K562 (cell line): ENCODE data around the gene RACK1. TPM values are rescaled to one million over a fixed set of nuclear protein-coding genes. Genes with fewer than 3 reads are reported as not detected.

ENCODE experiments used
- ATF3 ChIP-seq, 2 experiments: fragments of 450-650 bp in 1 of 2; sonication (generic) in 1 of 2; formaldehyde crosslinking in 1 of 2; IDR thresholded peaks in 1 of 2; conservative IDR thresholded peaks in 1 of 2; 2 replicates each; pipeline versions ENCODE4 v1.6.1 to v1.8.1; 2016 to 2023; ENCODE audit warnings: mild to moderate bottlenecking in 2 of 2, moderate library complexity in 2 of 2, inconsistent platforms in 1 of 2, missing genetic modification reagents in 1 of 2
- ATF4 ChIP-seq: fragments of 450-650 bp; formaldehyde crosslinking; IDR thresholded peaks from 2 replicates; pipeline ENCODE4 v1.4.0; 2022; ENCODE audit warnings: mild to moderate bottlenecking, moderate library complexity
- BRD9 ChIP-seq: fragments of 450-650 bp; IDR thresholded peaks from 2 replicates; pipeline ENCODE4 v1.6.1; 2018; ENCODE audit warnings: low read depth; ENCODE audit not compliant: partially characterized antibody
- CBX1 ChIP-seq: sonication (generic); IDR thresholded peaks from 2 replicates; pipeline ENCODE4 v1.6.1; 2016; ENCODE audit warnings: antibody characterized with exemption, low read depth, mild to moderate bottlenecking
- CC2D1A ChIP-seq: fragments of 450-650 bp; IDR thresholded peaks from 2 replicates; pipeline ENCODE4 v1.6.1; 2017; ENCODE audit warnings: mild to moderate bottlenecking
- CEBPB ChIP-seq: fragments of 450-650 bp; IDR thresholded peaks from 2 replicates; pipeline ENCODE4 v1.6.1; 2016; ENCODE audit warnings: missing genetic modification characterization, missing compliant biosample characterization
- CTBP1 ChIP-seq: fragments of 450-650 bp; IDR thresholded peaks from 2 replicates; pipeline ENCODE4 v1.6.1; 2016; ENCODE audit warnings: borderline replicate concordance
- EGR1 ChIP-seq: fragments of 450-650 bp; conservative IDR thresholded peaks from 2 replicates; pipeline ENCODE4 v1.6.1; 2017; ENCODE audit warnings: mild to moderate bottlenecking
- EHMT2 ChIP-seq: fragments of 450-650 bp; IDR thresholded peaks from 2 replicates; pipeline ENCODE4 v1.6.1; 2018; ENCODE audit warnings: antibody characterized with exemption
- ETV1 ChIP-seq: fragments of 450-650 bp; conservative IDR thresholded peaks from 2 replicates; pipeline ENCODE4 v1.6.1; 2016; ENCODE audit warnings: missing genetic modification characterization, control low read depth, low read depth, missing compliant biosample characterization
- ETV5 ChIP-seq: sonication (generic); formaldehyde crosslinking; IDR thresholded peaks from 2 replicates; pipeline ENCODE4 v1.4.0; 2020; ENCODE audit warnings: low read depth, mild to moderate bottlenecking, missing genetic modification reagents
- GABPB2 ChIP-seq: fragments of 250-450 bp; sonication (Bioruptor Pico); conservative IDR thresholded peaks from 2 replicates; pipeline ENCODE4 v1.5.1; 2021; ENCODE audit warnings: mild to moderate bottlenecking
- ILK ChIP-seq: fragments of 450-650 bp; IDR thresholded peaks from 2 replicates; pipeline ENCODE4 v1.6.1; 2016; ENCODE audit warnings: missing genetic modification characterization, low read depth, mild to moderate bottlenecking, missing compliant biosample characterization, moderate library complexity, borderline replicate concordance
- JUND ChIP-seq, 2 experiments: IDR thresholded peaks; 2 replicates in 1 of 2; 3 replicates in 1 of 2; pipeline ENCODE4 v1.6.1; 2011; ENCODE audit warnings: borderline replicate concordance in 2 of 2, low read depth in 2 of 2, low read length in 2 of 2, improper control_type of control experiment in 1 of 2, missing biosample characterization in 1 of 2, missing genetic modification characterization in 1 of 2, missing genetic modification reagents in 1 of 2
- KAT8 ChIP-seq: fragments of 450-650 bp; IDR thresholded peaks from 2 replicates; pipeline ENCODE4 v1.6.1; 2016; ENCODE audit warnings: low read depth, mild to moderate bottlenecking
- KHSRP ChIP-seq: fragments of 450-650 bp; IDR thresholded peaks from 2 replicates; pipeline ENCODE4 v1.6.1; 2017
- MED1 ChIP-seq: sonication (generic); formaldehyde crosslinking; IDR thresholded peaks from 2 replicates; pipeline ENCODE4 v1.8.1; 2023; ENCODE audit warnings: missing genetic modification reagents, borderline replicate concordance
- NR2F6 ChIP-seq: fragments of 450-650 bp; formaldehyde crosslinking; IDR thresholded peaks from 2 replicates; pipeline ENCODE4 v1.4.0; 2020; ENCODE audit warnings: mild to moderate bottlenecking
- POLR2H ChIP-seq: IDR thresholded peaks from 2 replicates; pipeline ENCODE4 v1.6.1; 2016; ENCODE audit warnings: missing genetic modification characterization, low read depth, mild to moderate bottlenecking, control low read depth, missing compliant biosample characterization, moderate library complexity
- RBM22 ChIP-seq: fragments of 200-400 bp; formaldehyde crosslinking; IDR thresholded peaks from 2 replicates; pipeline ENCODE4 v1.6.1; 2018; ENCODE audit warnings: low read length, low read depth; ENCODE audit not compliant: poor library complexity, severe bottlenecking
- SIN3A ChIP-seq, 2 experiments: fragments of 150-350 bp in 1 of 2; IDR thresholded peaks; 2 replicates each; pipeline ENCODE4 v1.6.1; 2011 to 2016; ENCODE audit warnings: borderline replicate concordance in 2 of 2, low read depth in 2 of 2, low read length in 2 of 2, mild to moderate bottlenecking in 2 of 2, moderate library complexity in 2 of 2; ENCODE audit not compliant: control insufficient read depth in 1 of 2
- SMAD1 ChIP-seq: fragments of 150-350 bp; IDR thresholded peaks from 2 replicates; pipeline ENCODE4 v1.6.1; 2014; ENCODE audit warnings: low read length, low read depth; ENCODE audit not compliant: partially characterized antibody
- TAF9B ChIP-seq: fragments of 450-650 bp; IDR thresholded peaks from 2 replicates; pipeline ENCODE4 v1.6.1; 2018; ENCODE audit warnings: mild to moderate bottlenecking; ENCODE audit not compliant: partially characterized antibody
- TCF7 ChIP-seq: sonication (generic); IDR thresholded peaks from 2 replicates; pipeline ENCODE4 v1.6.1; 2016; ENCODE audit warnings: antibody characterized with exemption, borderline replicate concordance
- TSC22D4 ChIP-seq: fragments of 450-650 bp; IDR thresholded peaks from 2 replicates; pipeline ENCODE4 v1.6.1; 2016; ENCODE audit warnings: missing genetic modification characterization, missing biosample characterization, control low read depth
- ZNF75A ChIP-seq: fragments of 450-650 bp; formaldehyde crosslinking; IDR thresholded peaks from 2 replicates; pipeline ENCODE4 v1.4.0; 2020; ENCODE audit warnings: mild to moderate bottlenecking
- polyA plus RNA-seq, 8 experiments: library from polyadenylated mRNA; depleted of rRNA in 4 of 8; stranded (reverse) in 5 of 8; unstranded in 3 of 8; fragments of >200 nt; fragmentation: Nextera tagmentation in 2 of 8; fragmentation: Illumina TruSeq in 1 of 8; extraction: Ambion mirVana in 2 of 8; extraction: Trizol in 1 of 8; gene quantifications; 2 replicates each; pipeline versions ENCODE4 v1.2.1 to v1.2.3, GENCODE V29; 2011 to 2014; ENCODE audit warnings: inconsistent platforms in 1 of 8, missing spikeins in 1 of 8
- total RNA-seq, 7 experiments: library from RNA; depleted of rRNA in 6 of 7; stranded (reverse); fragments of >200 nt in 6 of 7; fragmentation: Illumina TruSeq in 2 of 7; extraction: Trizol in 2 of 7; gene quantifications; 2 replicates each; pipeline versions ENCODE4 v1.2.1 to v1.2.3, GENCODE V29; 2011 to 2021; ENCODE audit warnings: low replicate concordance in 1 of 7

Gene RACK1
- total and polyA plus RNA-seq, 9 of the 15 experiments (the other 6 are each of a cell fraction or from before 2014, with no cell fraction given) = 2,303 to 5,311 (median 3,833) TPM

- peak; percentile 63 for TF ChIP-seq RBM22
- TF ChIP-seq SIN3A (IDR thresholded peaks at IDR 0.05; ENCODE audit: borderline replicate concordance in 2 of 2, control insufficient read depth in 1 of 2, low read depth in 2 of 2, low read length in 2 of 2) = 0 out of 4 replicates have a peak, but pooled peaks have one; percentile 5 to 69
- peak; percentile 80 for TF ChIP-seq ETV5 (CRISPR knock-in tag)
- peak; percentile 95 for TF ChIP-seq BRD9
- TF ChIP-seq SMAD1 = peak; percentile 92
- peak; percentile 44; the same call in 1 of the 2 replicates for TF ChIP-seq CTBP1
- TF ChIP-seq JUND (IDR thresholded peaks at IDR 0.05; ENCODE audit: borderline replicate concordance, low read depth, low read length) = 0 out of 2 replicates have a peak, but pooled peaks have one; percentile 37
- TF ChIP-seq JUND (tag; IDR thresholded peaks at IDR 0.05; ENCODE audit: borderline replicate concordance, low read depth, low read length) = no peak; the same call in 2 of the 3 replicates
- no peak for TF ChIP-seq TSC22D4 (tag)
- no peak for TF ChIP-seq ZNF75A (CRISPR knock-in tag)
- TF ChIP-seq CBX1 = 0 out of 2 replicates have a peak, but pooled peaks have one; percentile 58
- TF ChIP-seq EGR1 = peak; percentile 18; the same call in 1 of the 2 replicates
- no peak for TF ChIP-seq MED1 (CRISPR knock-in tag)
- TF ChIP-seq ATF4 (CRISPR knock-in tag) = no peak
- TF ChIP-seq ILK (tag) = no peak
- peak; percentile 71 for TF ChIP-seq KAT8
- TF ChIP-seq CC2D1A = no peak
- no peak for TF ChIP-seq CEBPB
- TF ChIP-seq ATF3 (IDR thresholded peaks at IDR 0.05) = no peak
- TF ChIP-seq ATF3 (CRISPR knock-in tag; conservative IDR thresholded peaks at IDR 0.05) = no peak; the same call in 1 of the 2 replicates
- TF ChIP-seq POLR2H (tag) = peak; percentile 96
- TF ChIP-seq KHSRP = no peak
- no peak for TF ChIP-seq EHMT2
- peak; percentile 99 for TF ChIP-seq TAF9B
- TF ChIP-seq TCF7 = peak; percentile 16; the same call in 1 of the 2 replicates
- peak; percentile 51; the same call in 1 of the 2 replicates for TF ChIP-seq NR2F6 (CRISPR knock-in tag)
- peak; percentile 36; the same call in 1 of the 2 replicates for TF ChIP-seq ETV1 (tag)
- no peak for TF ChIP-seq GABPB2 (CRISPR knock-in tag)
Measured at GRCh38 chr5:181243564-181244343, at the start of gene RACK1 (continued).
